Mucosa of descending colon (tissue), 3 donors: Measurements from ENCODE around the gene ADGRG6. TPM values are rescaled to one million over a fixed set of nuclear protein-coding genes. Genes with fewer than 3 reads are reported as not detected.

ENCODE experiments used
- ATAC-seq: fragments of 200-7000 bp; cut with Tn5 transposase; one replicate; pipeline ENCODE4 v1.9.1; 2020; ENCODE audit warnings: mild to moderate bottlenecking, moderate library complexity
- DNase-seq, 3 donors: peaks; one replicate each; pipeline ENCODE4 v3.0.0-alpha.2; 2020
- H3K36me3 ChIP-seq: fragments of 200-600 bp; one replicate; pipeline ENCODE4 v1.8.0; 2021; ENCODE audit warnings: low read depth, mild to moderate bottlenecking
- H3K4me1 ChIP-seq: fragments of 200-600 bp; one replicate; pipeline ENCODE4 v1.8.0; 2021; ENCODE audit warnings: low read depth, mild to moderate bottlenecking
- H3K4me3 ChIP-seq: fragments of 200-600 bp; one replicate; pipeline ENCODE4 v1.8.0; 2021; ENCODE audit warnings: mild to moderate bottlenecking
- H3K9me3 ChIP-seq: fragments of 200-600 bp; one replicate; pipeline ENCODE4 v1.8.0; 2021; ENCODE audit warnings: mild to moderate bottlenecking
- intact Hi-C, 2 donors: fragments of 100-400 bp; cut with DNase I in 1 of 2; cut with micrococcal nuclease in 1 of 2; formaldehyde crosslinking; loops; one replicate each; pipeline versions ENCODE4 v1.11.0 to v1.11.1; 2022; cut with DNase I, micrococcal nuclease
- total RNA-seq, 3 donors: library from RNA; stranded (reverse); fragmentation: NEBNext Ultra II Directional in 2 of 3; extraction: Animal tissue kit (Norgen Biotek cat#: 25700) in 2 of 3; gene quantifications; one replicate each; pipeline versions ENCODE4 v1.2.1 to v1.2.4, GENCODE V29; 2021 to 2023
- TF ChIP-seq, protein P1 (sequence below): fragments of 200-600 bp; IDR thresholded peaks from one replicate; pipeline ENCODE4 v1.8.0; 2022; ENCODE audit warnings: antibody characterized with exemption, mild to moderate bottlenecking
- donor health status: DM: no; HTN: no; CAD: no; lungs with moderate emphysema.
- donor health status: DM: no; HTN: no; CAD: no.
- donor health status: DM: no; HTN: yes; CAD: no.

ADGRG6 gene
- total RNA-seq, 3 donors from 2014 or later, result 14.1 to 17.6 (median 17.1) TPM

DNA sequence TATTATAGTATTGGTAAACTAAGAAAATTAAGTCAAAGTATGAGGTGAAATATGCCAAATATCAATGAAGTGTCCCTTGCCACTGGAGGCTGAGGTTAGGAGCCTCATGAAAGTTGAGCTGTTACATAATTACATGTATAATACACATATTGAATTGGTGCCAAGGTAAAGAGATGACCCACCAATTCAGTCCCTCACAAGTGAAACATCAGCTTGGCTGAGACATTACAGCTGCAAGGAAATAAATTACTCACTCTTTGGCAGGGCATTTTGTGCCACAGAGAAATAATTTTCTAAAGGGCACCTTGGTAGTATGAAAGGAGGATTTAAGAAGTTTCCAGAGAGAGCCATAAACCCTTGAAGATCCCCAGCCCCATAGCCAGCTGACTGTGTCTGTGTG is 127.4 kb downstream of the ADGRG6 start:
- TF ChIP-seq, protein P1, sequence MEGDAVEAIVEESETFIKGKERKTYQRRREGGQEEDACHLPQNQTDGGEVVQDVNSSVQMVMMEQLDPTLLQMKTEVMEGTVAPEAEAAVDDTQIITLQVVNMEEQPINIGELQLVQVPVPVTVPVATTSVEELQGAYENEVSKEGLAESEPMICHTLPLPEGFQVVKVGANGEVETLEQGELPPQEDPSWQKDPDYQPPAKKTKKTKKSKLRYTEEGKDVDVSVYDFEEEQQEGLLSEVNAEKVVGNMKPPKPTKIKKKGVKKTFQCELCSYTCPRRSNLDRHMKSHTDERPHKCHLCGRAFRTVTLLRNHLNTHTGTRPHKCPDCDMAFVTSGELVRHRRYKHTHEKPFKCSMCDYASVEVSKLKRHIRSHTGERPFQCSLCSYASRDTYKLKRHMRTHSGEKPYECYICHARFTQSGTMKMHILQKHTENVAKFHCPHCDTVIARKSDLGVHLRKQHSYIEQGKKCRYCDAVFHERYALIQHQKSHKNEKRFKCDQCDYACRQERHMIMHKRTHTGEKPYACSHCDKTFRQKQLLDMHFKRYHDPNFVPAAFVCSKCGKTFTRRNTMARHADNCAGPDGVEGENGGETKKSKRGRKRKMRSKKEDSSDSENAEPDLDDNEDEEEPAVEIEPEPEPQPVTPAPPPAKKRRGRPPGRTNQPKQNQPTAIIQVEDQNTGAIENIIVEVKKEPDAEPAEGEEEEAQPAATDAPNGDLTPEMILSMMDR, result no peak
- intact Hi-C loops, result no loop called here
- H3K4me3 ChIP-seq, result no peak overlapping the region
- H3K4me1 ChIP-seq, result no peaks in the 10 kb centered on the region
- no peak for DNase-seq
- ATAC-seq, result no peak
- H3K9me3 ChIP-seq, result no peaks in the 10 kb centered on the region
- H3K36me3 ChIP-seq, result no peaks in the 10 kb centered on the region

DNA sequence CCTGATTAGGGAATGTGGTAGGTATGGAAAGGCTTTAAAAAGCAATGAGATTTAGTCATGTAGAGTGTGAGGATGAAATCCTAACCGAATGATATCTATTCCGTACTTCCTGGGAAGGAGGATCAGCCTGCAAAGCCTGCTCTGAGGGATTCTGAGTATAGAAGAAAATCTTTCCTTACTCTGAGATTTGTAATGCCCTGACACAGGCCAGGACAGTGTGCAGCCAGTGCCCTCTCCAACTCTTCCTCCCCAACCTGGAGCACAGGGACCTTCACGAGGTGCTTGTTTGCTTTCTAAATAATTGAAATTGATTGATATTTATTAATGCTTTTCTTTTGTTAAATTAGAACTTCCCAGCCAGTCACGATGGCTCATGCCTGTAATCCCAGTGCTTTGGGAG is 131.6 kb downstream of the ADGRG6 start:
- no peak overlapping the region for H3K4me3 ChIP-seq
- DNase-seq, result no peak
- TF ChIP-seq, protein P1, result no peak

GRCh38 chr6:142438898-142439297 is 137.1 kb downstream of the ADGRG6 start:
- H3K9me3 ChIP-seq, result no peaks in the 10 kb centered on the region
- H3K4me1 ChIP-seq, result no peaks in the 10 kb centered on the region
- no peak overlapping the region for H3K4me3 ChIP-seq
- intact Hi-C loops, result no loop called here
- DNase-seq, result no peak
- TF ChIP-seq, protein P1, result no peak
- H3K36me3 ChIP-seq, result no peaks in the 10 kb centered on the region
- ATAC-seq, result no peak

More for the DNA sequence above, 131.6 kb downstream of the ADGRG6 start:
- Histone ChIP-seq H3K9me3 (no peaks in the 10 kb centered on the region), H3K4me1 (no peaks in the 10 kb centered on the region), H3K36me3 (no peaks in the 10 kb centered on the region)
- ATAC-seq, result no peak
- intact Hi-C loops, result no loop called here

- ATAC-seq (no peak), DNase-seq (no peak)
- intact Hi-C loops, result no loop called here
- TF ChIP-seq, protein P1, result no peak
- H3K4me3 ChIP-seq, result no peak overlapping the region
- H3K9me3 ChIP-seq, result no peaks in the 10 kb centered on the region
- H3K36me3 ChIP-seq, result no peaks in the 10 kb centered on the region
- H3K4me1 ChIP-seq, result no peaks in the 10 kb centered on the region
Measured at GRCh38 chr6:142440600-142441293, 138.9 kb downstream of the ADGRG6 start.

DNA sequence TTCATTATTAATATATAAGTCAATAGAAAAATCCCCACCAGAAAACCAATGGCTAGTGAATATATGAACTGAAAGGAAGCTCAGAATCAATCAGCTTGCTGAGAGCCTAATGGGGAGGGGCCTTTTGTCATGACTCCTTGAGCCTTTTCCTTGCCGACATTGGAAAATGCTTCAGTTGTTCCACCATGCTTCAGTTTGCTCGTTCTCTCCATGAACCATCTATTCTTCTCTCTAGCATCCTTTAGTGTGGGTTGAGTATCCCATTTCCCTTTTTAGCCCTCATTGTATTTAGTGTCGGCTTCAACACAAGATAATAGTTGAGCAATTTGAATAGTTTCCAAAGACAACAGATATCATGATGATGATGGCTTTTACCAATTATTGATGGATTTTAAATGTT is 139.9 kb downstream of the ADGRG6 start:
- TF ChIP-seq, protein P1, result no peak
- intact Hi-C loops, result no loop called here
- H3K36me3 ChIP-seq, result no peaks in the 10 kb centered on the region

GRCh38 chr6:142443102-142443501 is 141.3 kb downstream of the ADGRG6 start:
- ATAC-seq (no peak), DNase-seq (no peak)
- no peaks in the 10 kb centered on the region for H3K36me3 ChIP-seq
- intact Hi-C loops, result no loop called here
- no peaks in the 10 kb centered on the region for H3K9me3 ChIP-seq
- H3K4me1 ChIP-seq, result no peaks in the 10 kb centered on the region
- no peak overlapping the region for H3K4me3 ChIP-seq
- TF ChIP-seq, protein P1, result no peak

More for the DNA sequence above, 139.9 kb downstream of the ADGRG6 start:
- no peaks in the 10 kb centered on the region for H3K9me3 ChIP-seq
- no peaks in the 10 kb centered on the region for H3K4me1 ChIP-seq
- no peak overlapping the region for H3K4me3 ChIP-seq
- DNase-seq (no peak), ATAC-seq (no peak)
